ENCODE measurements around the gene WIPF1. TPM values are rescaled to one million over a fixed set of nuclear protein-coding genes. Genes with fewer than 3 reads are reported as not detected.

WIPF1 gene
- total RNA-seq, 2 donors from 2014 or later: 8.0 to 15.5 TPM

DNA sequence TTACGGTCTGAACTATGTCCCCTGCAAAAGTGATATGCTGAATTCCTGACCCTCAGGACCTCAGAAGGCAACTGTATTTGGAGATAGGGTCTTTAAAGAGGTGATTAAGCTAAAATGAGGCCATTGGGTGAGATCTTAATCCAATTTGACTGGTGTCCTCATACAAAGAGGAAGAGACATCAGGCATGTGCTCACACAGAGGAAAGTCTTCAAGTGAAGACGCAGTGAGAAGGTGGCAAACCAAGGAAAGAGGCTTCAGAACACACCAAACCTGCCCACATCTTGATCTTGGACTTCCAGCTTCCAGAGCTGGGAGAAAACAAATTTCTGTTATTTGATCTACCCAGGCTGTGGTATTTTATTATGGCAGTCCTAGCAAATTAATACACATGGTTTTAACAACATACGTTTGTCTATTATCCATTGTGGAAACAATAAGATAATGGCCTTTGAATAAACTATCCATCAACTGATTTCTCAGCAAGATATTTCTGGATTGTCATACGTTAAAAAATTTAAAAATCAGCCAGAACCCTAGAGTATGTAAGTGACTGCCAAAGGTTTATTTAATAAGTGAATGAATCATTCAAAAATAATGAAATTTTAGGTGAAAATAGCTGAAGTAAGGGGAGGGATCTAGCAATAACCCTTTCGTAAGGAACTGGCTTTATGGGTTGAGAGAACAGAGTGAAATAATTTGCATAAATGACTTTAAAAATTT, 6.5 kb downstream of the WIPF1 start:
- intact Hi-C loops (cut with DNase I): no loop called here
- 79 to 82% methylated on average over 5 of the region's 5 CpGs for whole genome bisulfite sequencing, 2 donors
- DNase-seq (no peak), ATAC-seq (no peak)
- Histone ChIP-seq H3K36me3 (replicated peaks in 1 of 2; ENCODE audit: insufficient read depth in 1 of 2, low read depth in 2 of 2) (no peaks in the 10 kb centered on the region), H3K27me3 (no peaks in the 10 kb centered on the region), H3K4me1 (no peaks in the 10 kb centered on the region), H3K27ac (no peak overlapping the region), H3K9me3 (no peaks in the 10 kb centered on the region), H3K4me3 (no peak overlapping the region)
- no peak for TF ChIP-seq POLR2A (IDR thresholded peaks at IDR 0.05)
- TF ChIP-seq, protein P1, sequence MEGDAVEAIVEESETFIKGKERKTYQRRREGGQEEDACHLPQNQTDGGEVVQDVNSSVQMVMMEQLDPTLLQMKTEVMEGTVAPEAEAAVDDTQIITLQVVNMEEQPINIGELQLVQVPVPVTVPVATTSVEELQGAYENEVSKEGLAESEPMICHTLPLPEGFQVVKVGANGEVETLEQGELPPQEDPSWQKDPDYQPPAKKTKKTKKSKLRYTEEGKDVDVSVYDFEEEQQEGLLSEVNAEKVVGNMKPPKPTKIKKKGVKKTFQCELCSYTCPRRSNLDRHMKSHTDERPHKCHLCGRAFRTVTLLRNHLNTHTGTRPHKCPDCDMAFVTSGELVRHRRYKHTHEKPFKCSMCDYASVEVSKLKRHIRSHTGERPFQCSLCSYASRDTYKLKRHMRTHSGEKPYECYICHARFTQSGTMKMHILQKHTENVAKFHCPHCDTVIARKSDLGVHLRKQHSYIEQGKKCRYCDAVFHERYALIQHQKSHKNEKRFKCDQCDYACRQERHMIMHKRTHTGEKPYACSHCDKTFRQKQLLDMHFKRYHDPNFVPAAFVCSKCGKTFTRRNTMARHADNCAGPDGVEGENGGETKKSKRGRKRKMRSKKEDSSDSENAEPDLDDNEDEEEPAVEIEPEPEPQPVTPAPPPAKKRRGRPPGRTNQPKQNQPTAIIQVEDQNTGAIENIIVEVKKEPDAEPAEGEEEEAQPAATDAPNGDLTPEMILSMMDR (IDR thresholded peaks at IDR 0.05): no peak

DNA sequence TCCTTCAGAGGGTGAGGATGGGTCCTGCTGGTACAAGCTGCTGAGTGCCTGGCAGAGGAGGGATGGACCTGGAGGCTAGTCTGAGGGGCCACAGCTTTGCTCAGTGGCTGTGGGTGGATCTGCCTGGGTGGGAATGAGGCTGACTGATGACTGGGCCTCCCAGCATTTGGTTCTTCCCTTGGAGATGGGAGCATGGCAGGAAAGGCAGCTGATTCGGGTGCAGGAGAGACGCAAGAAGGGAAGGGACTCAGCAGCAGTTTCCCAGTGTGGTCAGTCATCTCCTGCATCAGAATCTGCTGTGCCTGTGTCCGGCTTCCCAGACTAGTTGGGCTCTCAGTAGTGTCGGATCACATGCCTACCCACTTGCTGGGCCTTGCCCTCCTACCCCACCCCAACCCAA, 7.3 kb downstream of the WIPF1 start:
- Histone ChIP-seq H3K27ac (no peak overlapping the region), H3K9me3 (no peaks in the 10 kb centered on the region), H3K36me3 (replicated peaks in 1 of 2; ENCODE audit: insufficient read depth in 1 of 2, low read depth in 2 of 2) (no peaks in the 10 kb centered on the region), H3K4me3 (no peak overlapping the region), H3K27me3 (no peaks in the 10 kb centered on the region), H3K4me1 (peaks cover 7% of the 10 kb centered on the region)
- TF ChIP-seq POLR2A (IDR thresholded peaks at IDR 0.05): no peak
- TF ChIP-seq, protein P1 (IDR thresholded peaks at IDR 0.05): no peak
- DNase-seq: no peak
- intact Hi-C loops (cut with DNase I): no loop called here
- WGBS, 2 donors: 73 to 100% methylated on average over 2 to 4 of the region's 4 CpGs
- no peak for ATAC-seq

GRCh38 chr2:174589334-174589733, 8.3 kb downstream of the WIPF1 start:
- Histone ChIP-seq H3K27me3 (no peaks in the 10 kb centered on the region), H3K9me3 (no peaks in the 10 kb centered on the region), H3K27ac (no peak overlapping the region), H3K36me3 (replicated peaks in 1 of 2; ENCODE audit: insufficient read depth in 1 of 2, low read depth in 2 of 2) (no peaks in the 10 kb centered on the region), H3K4me3 (no peak overlapping the region), H3K4me1 (peaks cover 13% of the 10 kb centered on the region)
- DNase-seq (no peak), ATAC-seq (no peak)
- WGBS, 2 donors: 84 to 100% methylated on average over 1 to 2 of the region's 2 CpGs
- intact Hi-C loops (cut with DNase I): no loop called here
- TF ChIP-seq, protein P1 (IDR thresholded peaks at IDR 0.05): no peak
- no peak for TF ChIP-seq POLR2A (IDR thresholded peaks at IDR 0.05)

GRCh38 chr2:174588463-174588862, 9.1 kb downstream of the WIPF1 start:
- TF ChIP-seq, protein P1 (IDR thresholded peaks at IDR 0.05): no peak
- no peak for TF ChIP-seq POLR2A (IDR thresholded peaks at IDR 0.05)
- Histone ChIP-seq H3K4me1 (peaks cover 13% of the 10 kb centered on the region), H3K27ac (no peak overlapping the region), H3K27me3 (no peaks in the 10 kb centered on the region), H3K36me3 (replicated peaks in 1 of 2; ENCODE audit: insufficient read depth in 1 of 2, low read depth in 2 of 2) (no peaks in the 10 kb centered on the region), H3K9me3 (no peaks in the 10 kb centered on the region), H3K4me3 (no peak overlapping the region)
- intact Hi-C loops (cut with DNase I): no loop called here
- WGBS, 2 donors: 69 to 73% methylated on average over 2 of the region's 2 CpGs
- DNase-seq (no peak), ATAC-seq (no peak)

GRCh38 chr2:174587579-174587978, 10.0 kb downstream of the WIPF1 start:
- no peak overlapping the region for H3K4me3 ChIP-seq
- H3K36me3 ChIP-seq (replicated peaks in 1 of 2; ENCODE audit: insufficient read depth in 1 of 2, low read depth in 2 of 2): no peaks in the 10 kb centered on the region
- H3K27ac ChIP-seq: no peak overlapping the region
- peaks cover 13% of the 10 kb centered on the region for H3K4me1 ChIP-seq
- DNase-seq (no peak), ATAC-seq (no peak)
- TF ChIP-seq, protein P1 (IDR thresholded peaks at IDR 0.05): no peak
- TF ChIP-seq POLR2A (IDR thresholded peaks at IDR 0.05): no peak
- intact Hi-C loops (cut with DNase I): no loop called here
- 85 to 99% methylated on average over 4 of the region's 4 CpGs for WGBS, 2 donors
- no peaks in the 10 kb centered on the region for H3K9me3 ChIP-seq
- no peaks in the 10 kb centered on the region for H3K27me3 ChIP-seq

Measured in body of pancreas (tissue), 4 donors.